Stimulated activated effector memory CD8-positive, alpha-beta T cell treated with anti-CD3 and anti-CD28 coated beads, Interleukin-12 subunit alpha, Interleukin-12 subunit beta, amount 100 ng/mL, for 72 hours (primary cell): Measurements from ENCODE around the gene CPA1.
"Not testable (repeated sequence)": the region's sequence is repeated elsewhere in the genome, so short reads cannot be mapped to it uniquely, and the experiment has no call there.

Experiments
- ATAC-seq: fragments of 150-1000 bp; cut with Tn5 transposase; 2 replicates; pipeline ENCODE4 v1.10.0; 2021
- DNase-seq, 2 donors: peaks; one replicate each; pipeline ENCODE4 v3.0.0; 2021 to 2022; ENCODE audit warnings: low spot score in 2 of 2
- H3K27ac Mint-ChIP-seq: one replicate; pipeline ENCODE4 v1.8.0; 2022; ENCODE audit warnings: mild to moderate bottlenecking, mixed read lengths
- H3K36me3 Mint-ChIP-seq: one replicate; pipeline ENCODE4 v1.8.0; 2022; ENCODE audit warnings: mild to moderate bottlenecking, mixed read lengths
- H3K4me1 Mint-ChIP-seq: one replicate; pipeline ENCODE4 v1.8.0; 2022; ENCODE audit warnings: mixed read lengths
- H3K4me3 Mint-ChIP-seq: one replicate; pipeline ENCODE4 v1.8.0; 2022; ENCODE audit warnings: mild to moderate bottlenecking, mixed read lengths
- H3K9me3 Mint-ChIP-seq: one replicate; pipeline ENCODE4 v1.8.0; 2022; ENCODE audit warnings: mixed read lengths

Gene CPA1

GRCh38 chr7:130364451-130364850, 15.8 kb upstream of the CPA1 start:
- Mint-ChIP-seq H3K36me3 (no peaks in the 10 kb centered on the region), H3K4me3 (no peak overlapping the region), H3K27ac (no peak overlapping the region), H3K4me1 (peaks cover 24% of the 10 kb centered on the region), H3K9me3 (peaks cover 7% of the 10 kb centered on the region)
- ATAC-seq: no peak
- no peak for DNase-seq

DNA sequence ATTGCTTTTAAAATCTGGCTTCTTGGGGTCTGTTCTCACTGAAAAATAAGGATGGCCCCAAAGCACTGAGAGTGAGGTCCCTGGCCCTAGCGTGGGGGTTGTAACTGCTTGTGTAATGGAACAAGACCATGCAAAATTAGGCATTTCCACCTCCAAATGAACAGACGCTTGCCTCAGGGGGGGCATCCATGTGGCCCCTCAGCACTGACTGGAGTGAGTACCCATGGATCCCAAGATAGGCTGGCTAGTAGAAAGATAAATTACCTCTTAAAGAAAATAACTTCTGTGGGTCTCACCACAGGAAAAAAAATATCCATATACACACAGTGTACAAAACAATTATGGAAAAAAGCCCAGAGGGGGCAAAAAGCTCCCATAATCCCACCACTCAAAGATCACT, 15.2 kb upstream of the CPA1 start:
- H3K9me3 Mint-ChIP-seq: peaks cover 3% of the 10 kb centered on the region
- H3K4me1 Mint-ChIP-seq: peaks cover 27% of the 10 kb centered on the region
- H3K4me3 Mint-ChIP-seq: peak overlapping the region; percentile 57
- ATAC-seq: no peak
- no peaks in the 10 kb centered on the region for H3K36me3 Mint-ChIP-seq
- H3K27ac Mint-ChIP-seq: peak overlapping the region; percentile 23
- no peak for DNase-seq

- H3K27ac Mint-ChIP-seq: peak overlapping the region; percentile 23
- DNase-seq (no peak), ATAC-seq (peak; percentile 27)
- H3K4me1 Mint-ChIP-seq: peaks cover 27% of the 10 kb centered on the region
- peak overlapping the region; percentile 57 for H3K4me3 Mint-ChIP-seq
- no peaks in the 10 kb centered on the region for H3K36me3 Mint-ChIP-seq
- no peaks in the 10 kb centered on the region for H3K9me3 Mint-ChIP-seq
Measured at GRCh38 chr7:130365511-130366441, 14.5 kb upstream of the CPA1 start.

DNA sequence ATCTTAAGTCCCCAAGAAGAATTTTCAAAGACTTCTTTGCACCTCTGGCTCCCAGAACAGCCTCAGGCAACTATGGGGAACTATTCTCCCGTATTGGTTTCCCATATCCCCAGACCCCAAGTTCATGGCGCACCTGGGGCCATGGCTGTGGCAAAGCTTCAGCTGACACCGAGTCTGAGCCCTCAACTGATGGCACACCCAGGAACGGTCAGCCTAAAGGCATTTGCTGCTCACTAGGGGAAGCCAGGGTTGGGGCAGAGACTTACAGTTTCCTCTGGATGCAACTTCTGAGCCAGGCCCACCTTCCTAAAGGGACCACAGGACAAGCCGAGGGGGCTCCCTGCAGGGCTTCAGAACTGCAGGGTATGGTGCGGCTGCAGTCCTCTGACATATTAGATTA, 13.7 kb upstream of the CPA1 start:
- peaks cover 27% of the 10 kb centered on the region for H3K4me1 Mint-ChIP-seq
- peak overlapping the region; percentile 23 for H3K27ac Mint-ChIP-seq
- H3K36me3 Mint-ChIP-seq: no peaks in the 10 kb centered on the region
- no peaks in the 10 kb centered on the region for H3K9me3 Mint-ChIP-seq
- ATAC-seq (no peak), DNase-seq (no peak)
- peak overlapping the region; percentile 57 for H3K4me3 Mint-ChIP-seq

DNA sequence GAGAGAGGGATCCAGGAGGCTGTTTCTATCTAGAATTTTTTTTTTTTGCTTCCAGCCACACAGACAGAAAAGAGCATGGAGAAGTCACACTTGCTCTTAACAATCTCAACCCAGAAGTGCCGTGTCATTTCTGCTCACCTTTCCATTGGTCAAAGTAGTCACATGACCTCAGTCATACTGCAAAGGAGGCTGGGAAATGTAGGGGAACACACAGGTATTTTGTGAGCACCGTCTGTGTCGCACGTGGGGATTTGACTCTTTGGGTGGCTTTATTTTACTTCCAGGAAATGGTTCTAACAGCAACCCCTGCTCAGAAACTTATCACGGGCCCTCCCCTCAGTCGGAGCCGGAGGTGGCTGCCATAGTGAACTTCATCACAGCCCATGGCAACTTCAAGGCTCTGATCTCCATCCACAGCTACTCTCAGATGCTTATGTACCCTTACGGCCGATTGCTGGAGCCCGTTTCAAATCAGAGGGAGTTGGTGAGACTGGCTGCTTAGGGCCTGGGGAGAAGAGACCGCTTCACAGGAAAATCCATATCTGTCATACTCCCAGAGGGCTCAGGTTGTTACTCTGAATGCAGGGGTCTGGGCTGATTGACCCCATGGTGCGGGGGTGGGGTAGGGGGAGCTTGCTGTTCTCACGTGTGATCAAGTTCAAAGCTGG, 13.1 kb upstream of the CPA1 start:
- no peak for DNase-seq
- H3K9me3 Mint-ChIP-seq: no peaks in the 10 kb centered on the region
- no peak overlapping the region for H3K27ac Mint-ChIP-seq
- no peaks in the 10 kb centered on the region for H3K36me3 Mint-ChIP-seq
- ATAC-seq: no peak
- peaks cover 27% of the 10 kb centered on the region for H3K4me1 Mint-ChIP-seq
- peak overlapping the region; percentile 57 for H3K4me3 Mint-ChIP-seq

- Mint-ChIP-seq H3K27ac (peak overlapping the region; percentile 48), H3K9me3 (no peaks in the 10 kb centered on the region), H3K36me3 (no peaks in the 10 kb centered on the region), H3K4me1 (peaks cover 21% of the 10 kb centered on the region), H3K4me3 (peak overlapping the region; percentile 57)
- DNase-seq: no peak
- ATAC-seq: no peak
Measured at GRCh38 chr7:130367836-130368746, 12.2 kb upstream of the CPA1 start.

- H3K27ac Mint-ChIP-seq: peak overlapping the region; percentile 48
- H3K36me3 Mint-ChIP-seq: no peaks in the 10 kb centered on the region
- peak overlapping the region; percentile 57 for H3K4me3 Mint-ChIP-seq
- no peak for DNase-seq
- H3K4me1 Mint-ChIP-seq: peaks cover 12% of the 10 kb centered on the region
- ATAC-seq: peak; percentile 23
- H3K9me3 Mint-ChIP-seq: no peaks in the 10 kb centered on the region
Measured at GRCh38 chr7:130369110-130369711, 11.1 kb upstream of the CPA1 start.

DNA sequence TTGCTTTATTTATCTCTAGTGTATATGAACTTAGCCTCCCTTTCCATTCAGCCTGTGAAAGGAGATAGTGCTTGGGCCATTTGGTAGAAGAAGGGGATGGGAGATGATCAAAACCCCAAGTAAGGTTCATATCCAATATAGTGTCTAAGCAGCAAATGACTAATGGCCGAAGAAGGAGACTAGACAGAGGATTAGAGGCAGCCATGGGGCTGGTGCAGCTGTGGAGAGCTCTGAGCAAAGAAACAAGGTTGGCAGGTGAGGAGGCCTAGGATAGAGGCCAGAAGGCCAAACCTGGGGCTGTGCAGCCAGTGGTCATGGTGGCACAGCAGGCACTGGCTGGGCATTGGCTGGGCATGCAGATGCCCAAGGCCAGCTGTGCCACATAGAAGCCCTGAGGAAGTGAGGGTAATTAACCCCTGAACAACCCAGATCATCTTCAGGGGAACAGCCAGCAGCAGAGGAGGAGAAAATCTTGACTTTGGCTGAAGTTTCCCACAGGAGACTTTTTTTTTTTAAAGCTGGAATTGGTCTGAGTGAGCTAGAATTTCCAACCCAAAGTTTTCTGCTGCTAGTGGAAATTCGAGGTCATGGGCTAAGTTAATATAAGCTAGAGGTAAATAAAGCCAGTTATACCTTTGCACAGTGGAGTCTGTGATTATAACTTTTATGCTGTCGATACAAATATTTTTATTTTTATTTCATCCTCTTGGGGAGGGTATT, 10.3 kb upstream of the CPA1 start:
- H3K4me3 Mint-ChIP-seq: no peak overlapping the region

GRCh38 chr7:130371046-130371445, 9.2 kb upstream of the CPA1 start:
- Mint-ChIP-seq H3K36me3 (no peaks in the 10 kb centered on the region), H3K4me1 (peaks cover 12% of the 10 kb centered on the region), H3K27ac (no peak overlapping the region), H3K9me3 (no peaks in the 10 kb centered on the region), H3K4me3 (no peak overlapping the region)
- DNase-seq (no peak), ATAC-seq (no peak)

More for the DNA sequence above, 10.3 kb upstream of the CPA1 start:
- Mint-ChIP-seq H3K36me3 (no peaks in the 10 kb centered on the region), H3K27ac (no peak overlapping the region), H3K4me1 (peaks cover 12% of the 10 kb centered on the region), H3K9me3 (no peaks in the 10 kb centered on the region)
- ATAC-seq (no peak), DNase-seq (no peak)

DNA sequence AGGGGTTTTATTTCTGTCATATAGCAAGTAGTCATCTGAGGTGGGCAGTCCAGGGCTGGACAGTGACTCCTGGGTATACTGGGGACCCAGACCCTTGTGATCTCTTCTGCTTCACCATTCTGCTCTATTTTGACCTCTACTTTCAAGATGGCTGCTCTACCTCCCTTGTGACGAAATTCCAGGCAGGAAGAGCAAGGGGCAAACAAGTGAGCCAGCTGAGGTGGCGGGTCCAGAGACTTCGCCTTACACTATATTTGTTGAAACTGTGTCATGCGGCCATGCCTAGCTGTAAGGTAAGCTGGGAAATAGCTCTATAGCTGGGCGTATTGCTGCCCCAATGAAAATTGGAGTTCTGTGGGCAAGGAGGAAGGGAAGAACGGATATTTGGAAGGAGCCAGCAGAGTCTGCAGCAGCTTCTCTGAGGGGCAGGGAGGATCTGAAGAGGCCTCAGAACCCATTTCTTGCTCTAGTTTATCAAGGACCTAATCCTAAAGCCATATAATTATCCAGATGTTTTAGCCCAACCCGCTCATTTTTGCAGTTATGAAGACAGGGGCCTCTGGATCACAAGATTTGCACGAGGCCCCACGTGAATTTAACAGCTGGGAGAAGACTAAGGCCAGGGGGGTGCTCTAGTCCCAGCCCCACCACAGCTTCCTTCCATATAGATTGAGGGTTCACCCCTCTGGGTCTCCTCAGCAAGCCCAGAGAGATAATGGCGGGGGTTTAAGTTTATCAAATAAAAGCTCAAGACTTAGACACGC, 7.7 kb upstream of the CPA1 start:
- H3K4me1 Mint-ChIP-seq: peaks cover 12% of the 10 kb centered on the region
- peaks cover 2% of the 10 kb centered on the region for H3K9me3 Mint-ChIP-seq
- H3K36me3 Mint-ChIP-seq: no peaks in the 10 kb centered on the region
- H3K27ac Mint-ChIP-seq: no peak overlapping the region
- H3K4me3 Mint-ChIP-seq: no peak overlapping the region
- DNase-seq (no peak), ATAC-seq (no peak)

DNA sequence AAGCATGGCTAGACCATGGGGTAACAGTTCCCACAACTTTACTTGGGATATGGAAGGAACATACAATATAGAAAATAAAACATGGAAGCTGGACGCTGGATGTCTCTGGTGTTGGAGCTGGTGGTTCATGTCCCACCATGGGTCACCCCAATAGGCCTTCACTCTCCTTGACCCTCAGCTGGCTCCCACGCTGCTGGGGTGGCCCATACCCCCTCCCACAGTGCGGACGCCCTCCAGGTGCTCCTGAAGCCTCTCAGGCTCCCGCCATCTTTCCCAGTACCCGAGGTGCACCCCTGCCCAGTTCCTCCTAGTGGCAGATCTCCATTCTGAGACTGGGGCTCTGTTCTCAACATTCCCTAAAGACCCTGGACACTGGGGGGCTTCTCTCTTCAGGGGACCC, 5.8 kb upstream of the CPA1 start:
- peaks cover 2% of the 10 kb centered on the region for H3K4me1 Mint-ChIP-seq

GRCh38 chr7:130376461-130376860, 3.8 kb upstream of the CPA1 start:
- not testable (repeated sequence) for H3K4me3 Mint-ChIP-seq, DNase-seq
- peak overlapping the region; percentile 35 for H3K27ac Mint-ChIP-seq

More for the DNA sequence above, 5.8 kb upstream of the CPA1 start:
- Mint-ChIP-seq H3K36me3 (no peaks in the 10 kb centered on the region), H3K27ac (peak overlapping the region; percentile 32), H3K4me3 (no peak overlapping the region), H3K9me3 (peaks cover 2% of the 10 kb centered on the region)
- ATAC-seq (no peak), DNase-seq (no peak)

GRCh38 chr7:130377178-130377577, 3.1 kb upstream of the CPA1 start:
- Mint-ChIP-seq H3K4me3 (no peak overlapping the region), H3K4me1 (no peaks in the 10 kb centered on the region), H3K27ac (no peak overlapping the region), H3K36me3 (no peaks in the 10 kb centered on the region), H3K9me3 (peaks cover 2% of the 10 kb centered on the region)
- DNase-seq: no peak
- no peak for ATAC-seq

More at GRCh38 chr7:130376461-130376860, 3.8 kb upstream of the CPA1 start:
- H3K36me3 Mint-ChIP-seq, ATAC-seq, H3K9me3 Mint-ChIP-seq, H3K4me1 Mint-ChIP-seq: not testable (repeated sequence)

DNA sequence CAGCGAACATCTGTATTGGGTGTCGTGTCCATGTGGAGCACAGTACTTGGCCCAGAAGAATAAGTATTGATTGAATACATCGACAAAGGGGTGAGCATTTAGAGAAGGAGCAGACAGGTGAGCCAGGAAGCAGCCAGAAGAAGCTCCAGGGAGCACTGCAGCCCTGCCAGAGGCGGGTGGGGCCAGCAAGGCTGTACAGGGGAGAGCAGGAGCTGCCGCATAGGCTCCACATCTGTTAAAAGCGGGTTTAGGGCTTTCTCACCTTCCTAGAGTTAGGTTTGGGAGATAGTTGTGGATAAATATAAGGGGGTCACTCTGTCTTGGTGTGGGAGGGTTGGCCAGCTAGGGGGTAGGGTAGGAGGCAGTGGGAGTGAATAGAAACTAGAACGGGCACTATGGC, 1.3 kb upstream of the CPA1 start:
- H3K9me3 Mint-ChIP-seq: peaks cover 2% of the 10 kb centered on the region
- H3K36me3 Mint-ChIP-seq: no peaks in the 10 kb centered on the region
- H3K4me3 Mint-ChIP-seq: no peak overlapping the region
- no peaks in the 10 kb centered on the region for H3K4me1 Mint-ChIP-seq
- ATAC-seq (no peak), DNase-seq (no peak)
- H3K27ac Mint-ChIP-seq: no peak overlapping the region
